ENCODE data around the gene KDF1. TPM values are rescaled to one million over a fixed set of nuclear protein-coding genes. Genes with fewer than 3 reads are reported as not detected.

Gene KDF1
- total RNA-seq, 4 donors from 2014 or later: not detected

DNA sequence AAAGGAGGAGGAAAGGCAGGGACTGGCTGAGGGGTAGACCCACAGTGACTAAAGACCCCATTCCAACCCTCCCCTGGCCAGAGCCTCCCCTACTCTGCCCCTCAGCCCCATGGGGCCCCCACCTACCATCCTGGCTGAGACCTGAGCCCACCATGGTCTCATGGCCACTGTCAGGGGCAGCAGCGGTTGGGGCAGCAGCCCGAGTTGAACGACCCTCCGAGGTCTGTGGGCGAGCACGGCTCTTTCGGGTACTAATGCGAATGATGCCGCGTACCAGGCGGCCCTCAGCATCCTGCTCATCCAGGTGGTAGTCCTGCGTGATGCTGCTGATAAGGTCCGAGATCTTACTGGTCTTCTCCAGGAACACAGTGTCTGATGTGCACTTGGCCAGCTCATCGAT lies 9.1 kb downstream of the KDF1 start:
- TF ChIP-seq, protein P1, sequence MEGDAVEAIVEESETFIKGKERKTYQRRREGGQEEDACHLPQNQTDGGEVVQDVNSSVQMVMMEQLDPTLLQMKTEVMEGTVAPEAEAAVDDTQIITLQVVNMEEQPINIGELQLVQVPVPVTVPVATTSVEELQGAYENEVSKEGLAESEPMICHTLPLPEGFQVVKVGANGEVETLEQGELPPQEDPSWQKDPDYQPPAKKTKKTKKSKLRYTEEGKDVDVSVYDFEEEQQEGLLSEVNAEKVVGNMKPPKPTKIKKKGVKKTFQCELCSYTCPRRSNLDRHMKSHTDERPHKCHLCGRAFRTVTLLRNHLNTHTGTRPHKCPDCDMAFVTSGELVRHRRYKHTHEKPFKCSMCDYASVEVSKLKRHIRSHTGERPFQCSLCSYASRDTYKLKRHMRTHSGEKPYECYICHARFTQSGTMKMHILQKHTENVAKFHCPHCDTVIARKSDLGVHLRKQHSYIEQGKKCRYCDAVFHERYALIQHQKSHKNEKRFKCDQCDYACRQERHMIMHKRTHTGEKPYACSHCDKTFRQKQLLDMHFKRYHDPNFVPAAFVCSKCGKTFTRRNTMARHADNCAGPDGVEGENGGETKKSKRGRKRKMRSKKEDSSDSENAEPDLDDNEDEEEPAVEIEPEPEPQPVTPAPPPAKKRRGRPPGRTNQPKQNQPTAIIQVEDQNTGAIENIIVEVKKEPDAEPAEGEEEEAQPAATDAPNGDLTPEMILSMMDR (IDR thresholded peaks at IDR 0.05; ENCODE audit: low read depth): no peak

DNA sequence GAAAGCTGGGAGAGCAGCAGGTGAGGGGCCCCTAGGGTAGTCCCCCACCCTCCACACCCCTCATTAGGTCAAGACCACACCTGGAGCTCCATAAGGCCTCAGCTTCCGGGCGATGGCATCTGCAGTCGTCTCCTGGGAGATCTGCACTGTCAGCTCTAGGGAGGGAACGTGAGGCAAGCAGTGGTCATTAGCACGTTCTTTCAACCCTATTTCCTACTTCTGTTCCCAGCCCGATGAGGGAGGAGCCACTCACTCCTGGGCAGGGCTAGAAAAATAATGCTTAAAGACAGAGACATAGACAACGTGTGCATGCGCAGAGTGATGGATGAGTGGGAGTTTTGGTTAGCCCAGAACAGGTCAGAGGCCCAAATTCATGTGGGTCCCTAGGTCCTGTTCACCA lies 9.7 kb downstream of the KDF1 start:
- TF ChIP-seq, protein P1 (IDR thresholded peaks at IDR 0.05; ENCODE audit: low read depth): no peak

DNA sequence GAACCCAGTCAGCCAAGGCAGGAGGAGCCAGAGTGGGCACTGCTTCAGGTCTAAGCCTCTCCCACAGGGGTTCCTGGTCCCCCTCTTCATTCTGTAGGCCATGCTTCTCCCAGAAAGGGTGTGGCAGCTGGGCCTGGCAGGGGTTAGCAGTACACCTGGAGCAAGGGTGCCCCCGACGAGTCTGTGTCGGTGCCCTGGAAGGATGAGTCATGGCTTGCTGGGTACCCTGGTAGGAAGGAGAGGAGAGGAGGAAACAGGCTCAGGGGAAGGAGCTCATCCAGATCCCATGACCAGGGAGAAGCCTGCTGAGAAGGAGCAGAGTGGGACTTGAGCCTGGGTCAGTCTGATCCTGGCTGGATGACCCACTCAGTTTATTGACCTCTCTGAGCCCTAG lies 10.3 kb downstream of the KDF1 start:
- TF ChIP-seq, protein P1 (IDR thresholded peaks at IDR 0.05; ENCODE audit: low read depth): no peak

DNA sequence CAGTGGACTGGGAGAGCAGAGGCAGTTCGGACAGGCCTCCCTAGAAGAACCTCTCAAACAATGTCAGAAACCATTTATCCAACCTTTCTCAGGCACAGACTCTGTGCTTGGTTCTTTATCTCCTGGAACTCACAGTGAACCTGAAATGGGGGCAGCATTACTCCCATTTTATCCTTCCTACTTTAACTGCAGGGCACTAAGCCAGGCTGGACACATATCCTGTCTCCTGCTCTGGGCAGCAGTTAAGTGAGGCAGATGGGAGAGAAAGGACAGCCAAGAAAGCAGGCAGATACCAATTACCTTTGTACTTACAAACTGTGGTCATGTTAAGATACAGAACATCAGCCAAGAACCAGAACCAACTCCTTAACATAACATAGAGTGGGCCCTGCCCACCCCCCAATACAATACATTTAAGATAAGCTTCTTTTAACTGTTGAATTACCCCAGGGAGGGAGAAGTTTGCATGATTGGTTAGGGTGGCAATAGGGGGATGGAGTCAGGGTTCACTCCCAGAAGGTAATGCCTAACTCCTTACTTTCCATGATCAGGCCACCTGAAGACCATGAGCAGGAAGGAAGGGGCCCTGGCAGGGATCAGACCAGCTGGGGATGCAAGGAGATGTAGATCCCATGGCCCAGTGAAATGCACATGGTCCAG lies 10.9 kb downstream of the KDF1 start:
- TF ChIP-seq, protein P1 (IDR thresholded peaks at IDR 0.05; ENCODE audit: low read depth): no peak

DNA sequence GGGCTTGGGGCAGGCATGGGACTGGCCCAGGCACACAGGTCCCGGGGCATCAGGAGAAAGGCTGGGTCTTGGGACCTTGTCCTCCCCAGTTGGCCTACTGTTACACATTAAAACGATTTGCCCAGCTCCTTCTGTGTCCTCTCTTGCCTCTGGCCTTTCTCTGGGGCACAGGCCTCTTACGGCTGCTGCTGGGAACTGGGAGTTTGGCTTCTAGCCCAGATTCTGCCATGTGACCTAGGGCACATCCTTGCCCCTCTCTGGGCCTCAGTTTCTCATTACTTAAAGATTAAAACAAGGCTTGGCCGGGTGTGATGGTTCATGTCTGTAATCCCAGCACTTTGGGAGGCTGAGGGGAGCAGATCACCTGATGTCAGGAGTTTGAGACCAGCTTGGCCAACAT lies 14.0 kb downstream of the KDF1 start:
- TF ChIP-seq, protein P1 (IDR thresholded peaks at IDR 0.05; ENCODE audit: low read depth): no peak

DNA sequence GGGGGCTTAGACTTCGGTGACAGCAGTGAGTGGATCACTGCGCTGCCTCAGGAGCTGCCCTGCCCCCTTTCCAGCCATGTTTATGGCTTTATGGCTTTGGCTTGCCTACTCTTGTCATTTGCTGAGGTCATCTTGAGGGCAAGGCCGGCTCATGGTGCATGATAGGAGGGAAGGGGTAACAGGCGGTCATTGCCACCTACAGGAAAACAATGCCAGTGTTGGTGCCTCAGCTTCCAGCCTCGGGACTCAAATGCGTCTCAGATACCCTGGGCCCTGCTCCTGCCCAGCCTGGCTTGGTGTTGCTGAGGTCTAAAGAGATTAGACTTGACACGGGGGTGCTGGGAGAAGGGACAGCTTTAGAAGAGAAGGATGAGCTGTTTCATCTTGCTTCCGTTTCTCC lies 14.5 kb downstream of the KDF1 start:
- TF ChIP-seq, protein P1 (IDR thresholded peaks at IDR 0.05; ENCODE audit: low read depth): no peak

DNA sequence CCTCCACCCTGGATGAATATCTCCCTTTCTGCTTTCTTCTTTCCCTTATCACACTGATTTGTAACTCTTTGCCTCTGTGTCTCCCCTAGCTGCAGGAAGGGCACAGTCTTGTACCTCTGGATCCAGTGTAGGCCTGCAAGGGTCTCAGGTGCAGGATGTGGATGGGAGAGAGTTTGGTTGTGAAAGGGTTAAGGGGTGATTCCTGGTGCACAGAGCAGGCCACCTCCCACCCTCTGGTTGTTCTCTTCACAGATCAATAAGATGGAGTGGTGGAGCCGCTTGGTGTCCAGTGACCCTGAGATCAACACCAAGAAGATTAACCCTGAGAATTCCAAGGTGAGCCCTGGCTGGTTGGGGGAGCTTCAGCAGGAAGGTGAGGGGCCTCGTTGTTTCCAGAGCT lies 15.1 kb downstream of the KDF1 start:
- TF ChIP-seq, protein P1 (IDR thresholded peaks at IDR 0.05; ENCODE audit: low read depth): no peak
